Measurements from ENCODE around the gene FAM170B. TPM values are rescaled to one million over a fixed set of nuclear protein-coding genes. Genes with fewer than 3 reads are reported as not detected.
A peak's percentile ranks its signal among the peaks of the same experiment; 100 is the strongest.

Gene FAM170B
- total RNA-seq, 4 donors from 2014 or later: not detected

DNA sequence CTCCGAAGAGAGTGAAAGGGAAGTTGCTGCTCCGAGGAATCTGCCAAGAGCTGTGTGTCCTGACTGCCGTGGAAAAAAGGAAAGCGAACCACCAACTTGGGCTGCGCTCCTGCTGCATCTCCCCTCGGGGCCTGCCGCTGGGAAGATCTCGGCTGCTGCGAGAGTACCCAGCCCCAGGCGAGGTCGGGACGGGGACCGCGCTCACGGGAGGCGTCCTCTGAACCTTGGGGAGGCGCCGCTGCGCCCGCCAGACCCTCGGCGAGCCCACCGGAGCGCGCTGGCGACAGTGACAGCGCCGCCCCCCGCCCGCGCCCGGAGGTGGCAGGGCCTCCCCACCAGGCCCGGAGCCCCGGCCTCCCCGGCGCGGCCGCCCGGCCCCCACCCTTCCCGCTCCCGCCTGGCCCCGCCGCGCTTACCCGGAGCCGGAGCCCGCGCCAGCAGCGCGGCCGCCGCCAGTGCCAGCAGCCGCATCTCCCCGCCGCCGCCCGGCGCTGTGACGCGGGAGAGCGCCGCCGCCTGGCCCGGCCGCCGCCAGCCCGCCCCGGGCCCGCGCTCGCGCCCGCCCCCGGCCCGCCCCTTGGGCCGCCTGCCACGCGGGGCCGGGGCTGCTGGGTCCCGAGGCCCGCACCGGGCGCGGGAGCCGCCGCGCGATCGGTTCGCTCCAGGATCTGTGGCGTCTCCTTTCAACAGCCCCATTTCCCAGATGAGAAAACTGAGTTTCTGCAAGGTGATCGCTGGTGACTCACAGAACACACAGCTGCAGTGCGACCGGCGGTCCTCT lies 18.6 kb downstream of the FAM170B start, which contains the start of gene VSTM4:
Gene VSTM4 (minus strand): TSS at position 508 of the 781 bp plus-strand sequence. CDS start 37 bp downstream, at position 471.
- intact Hi-C loops (cut with DNase I): no loop called here

DNA sequence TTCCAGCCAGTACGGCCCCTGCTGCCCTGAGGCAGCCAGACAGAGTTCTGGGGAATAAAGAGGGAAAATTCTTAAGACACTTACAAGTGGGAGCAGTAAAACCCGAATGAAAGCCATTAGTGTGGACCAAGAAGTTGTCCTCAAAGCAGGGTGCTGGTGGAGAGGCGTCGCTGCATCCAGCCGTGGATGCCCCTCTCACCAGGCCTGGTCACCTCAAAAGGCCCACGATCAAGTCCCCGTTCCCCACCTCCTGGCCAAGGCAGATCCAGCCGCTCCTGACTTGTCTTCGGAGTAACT lies 19.2 kb downstream of the FAM170B start:
- WGBS, 2 donors: 21 to 49% methylated on average over 2 to 9 of the region's 9 CpGs
- intact Hi-C loops (cut with DNase I): no loop called here
- Histone ChIP-seq H3K4me3 (peak overlapping the region; percentile 39 to 72 (median 58)), H3K27me3 (peaks cover 0 to 22% (median 0%) of the 10 kb centered on the region in 4 donors), H3K27ac (peak overlapping the region; percentile 72 to 92 (median 80)), H3K36me3 (no peaks in the 10 kb centered on the region), H3K9me3 (no peaks in the 10 kb centered on the region), H3K4me1 (peaks cover 0 to 58% (median 26%) of the 10 kb centered on the region in 3 donors)
- TF ChIP-seq, protein P1, sequence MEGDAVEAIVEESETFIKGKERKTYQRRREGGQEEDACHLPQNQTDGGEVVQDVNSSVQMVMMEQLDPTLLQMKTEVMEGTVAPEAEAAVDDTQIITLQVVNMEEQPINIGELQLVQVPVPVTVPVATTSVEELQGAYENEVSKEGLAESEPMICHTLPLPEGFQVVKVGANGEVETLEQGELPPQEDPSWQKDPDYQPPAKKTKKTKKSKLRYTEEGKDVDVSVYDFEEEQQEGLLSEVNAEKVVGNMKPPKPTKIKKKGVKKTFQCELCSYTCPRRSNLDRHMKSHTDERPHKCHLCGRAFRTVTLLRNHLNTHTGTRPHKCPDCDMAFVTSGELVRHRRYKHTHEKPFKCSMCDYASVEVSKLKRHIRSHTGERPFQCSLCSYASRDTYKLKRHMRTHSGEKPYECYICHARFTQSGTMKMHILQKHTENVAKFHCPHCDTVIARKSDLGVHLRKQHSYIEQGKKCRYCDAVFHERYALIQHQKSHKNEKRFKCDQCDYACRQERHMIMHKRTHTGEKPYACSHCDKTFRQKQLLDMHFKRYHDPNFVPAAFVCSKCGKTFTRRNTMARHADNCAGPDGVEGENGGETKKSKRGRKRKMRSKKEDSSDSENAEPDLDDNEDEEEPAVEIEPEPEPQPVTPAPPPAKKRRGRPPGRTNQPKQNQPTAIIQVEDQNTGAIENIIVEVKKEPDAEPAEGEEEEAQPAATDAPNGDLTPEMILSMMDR (IDR thresholded peaks at IDR 0.05): no peak
- TF ChIP-seq POLR2A (IDR thresholded peaks at IDR 0.05): no peak
- DNase-seq: no peak

More for the DNA sequence above, 18.6 kb downstream of the FAM170B start, which contains the start of gene VSTM4:
- Histone ChIP-seq H3K9me3 (no peaks in the 10 kb centered on the region), H3K27ac (peak within 1 kb of the TSS; percentile 72 to 92 (median 80)), H3K36me3 (no peaks in the 10 kb centered on the region), H3K27me3 (peaks cover 0 to 22% (median 0%) of the 10 kb centered on the region in 4 donors), H3K4me3 (peak within 1 kb of the TSS; percentile 39 to 72 (median 58)), H3K4me1 (peaks cover 0 to 52% (median 21%) of the 10 kb centered on the region in 3 donors)
- no peak for DNase-seq
- WGBS, 2 donors: 20% methylated on average over 1 of the region's 95 CpGs; no CpG with 5 or more reads in 1 of the 2 donors
- TF ChIP-seq POLR2A (IDR thresholded peaks at IDR 0.05): no peak

DNA sequence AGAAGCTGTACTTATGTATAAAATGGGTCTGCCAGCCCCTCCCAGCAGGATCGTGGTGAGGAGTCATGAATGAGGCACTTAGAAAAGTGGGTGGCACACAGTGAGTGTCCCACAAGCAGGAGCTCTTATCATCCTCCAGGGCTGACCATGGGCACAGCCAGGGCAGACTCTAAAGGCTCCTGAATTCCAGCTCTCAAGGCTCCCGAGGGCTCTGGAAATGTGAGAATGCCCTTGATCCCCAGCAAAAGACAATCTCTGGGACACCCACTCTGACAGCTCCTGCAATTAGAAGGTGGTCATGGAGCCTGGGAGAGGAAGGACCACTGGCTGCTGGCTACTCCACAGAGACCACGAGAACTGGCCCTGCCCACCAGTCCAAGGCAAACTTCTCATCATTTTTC lies 20.1 kb downstream of the FAM170B start:
- no peak for DNase-seq
- Histone ChIP-seq H3K4me1 (peaks cover 0 to 67% (median 27%) of the 10 kb centered on the region in 3 donors), H3K36me3 (no peaks in the 10 kb centered on the region), H3K27me3 (peaks cover 0 to 22% (median 0%) of the 10 kb centered on the region in 4 donors), H3K9me3 (no peaks in the 10 kb centered on the region), H3K4me3 (peak overlapping the region in 2 of 4 donors; percentile 63 to 72), H3K27ac (peak overlapping the region in 2 of 4 donors; percentile 35 to 86)
- WGBS, 2 donors: 58 to 88% methylated on average over 1 to 2 of the region's 3 CpGs
- intact Hi-C loops (cut with DNase I): no loop called here
- no peak for TF ChIP-seq POLR2A (IDR thresholded peaks at IDR 0.05)
- TF ChIP-seq, protein P1 (IDR thresholded peaks at IDR 0.05): no peak

- H3K27me3 ChIP-seq: peaks cover 0 to 22% (median 0%) of the 10 kb centered on the region in 4 donors
- no peaks in the 10 kb centered on the region for H3K9me3 ChIP-seq
- 41 to 57% methylated on average over 3 of the region's 3 CpGs for WGBS, 2 donors
- no peak for DNase-seq
- peaks cover 0 to 74% (median 27%) of the 10 kb centered on the region in 3 donors for H3K4me1 ChIP-seq
- peak overlapping the region in 1 of 4 donors; percentile 32 for H3K27ac ChIP-seq
- TF ChIP-seq POLR2A (IDR thresholded peaks at IDR 0.05): no peak
- TF ChIP-seq, protein P1 (IDR thresholded peaks at IDR 0.05): no peak
- H3K4me3 ChIP-seq: no peak overlapping the region
- intact Hi-C loops (cut with DNase I): no loop called here
- no peaks in the 10 kb centered on the region for H3K36me3 ChIP-seq
Observed at GRCh38 chr10:49112851-49113250, 21.0 kb downstream of the FAM170B start.

GRCh38 chr10:49112098-49112497 lies 21.7 kb downstream of the FAM170B start:
- Histone ChIP-seq H3K9me3 (no peaks in the 10 kb centered on the region), H3K4me3 (no peak overlapping the region), H3K36me3 (no peaks in the 10 kb centered on the region), H3K27ac (peak overlapping the region in 2 of 4 donors; percentile 1 to 32), H3K4me1 (peaks cover 0 to 81% (median 33%) of the 10 kb centered on the region in 3 donors), H3K27me3 (peaks cover 0 to 22% (median 0%) of the 10 kb centered on the region in 4 donors)
- intact Hi-C loops (cut with DNase I): no loop called here
- TF ChIP-seq, protein P1 (IDR thresholded peaks at IDR 0.05): no peak
- no peak for TF ChIP-seq POLR2A (IDR thresholded peaks at IDR 0.05)
- WGBS, 2 donors: 65 to 78% methylated on average over 3 of the region's 3 CpGs
- DNase-seq: no peak

Measured in esophagus squamous epithelium (tissue), 5 donors.